Stimulated activated CD8-positive, alpha-beta memory T cell treated with anti-CD3 and anti-CD28 coated beads, Interleukin-15, amount 100 ng/mL, for 1 hour (primary cell): ENCODE measurements around the gene LRRC4C.

Experiments used
- DNase-seq: peaks from one replicate; pipeline ENCODE4 v3.0.0-alpha.2; 2020; ENCODE audit warnings: low read depth

Gene LRRC4C

DNA sequence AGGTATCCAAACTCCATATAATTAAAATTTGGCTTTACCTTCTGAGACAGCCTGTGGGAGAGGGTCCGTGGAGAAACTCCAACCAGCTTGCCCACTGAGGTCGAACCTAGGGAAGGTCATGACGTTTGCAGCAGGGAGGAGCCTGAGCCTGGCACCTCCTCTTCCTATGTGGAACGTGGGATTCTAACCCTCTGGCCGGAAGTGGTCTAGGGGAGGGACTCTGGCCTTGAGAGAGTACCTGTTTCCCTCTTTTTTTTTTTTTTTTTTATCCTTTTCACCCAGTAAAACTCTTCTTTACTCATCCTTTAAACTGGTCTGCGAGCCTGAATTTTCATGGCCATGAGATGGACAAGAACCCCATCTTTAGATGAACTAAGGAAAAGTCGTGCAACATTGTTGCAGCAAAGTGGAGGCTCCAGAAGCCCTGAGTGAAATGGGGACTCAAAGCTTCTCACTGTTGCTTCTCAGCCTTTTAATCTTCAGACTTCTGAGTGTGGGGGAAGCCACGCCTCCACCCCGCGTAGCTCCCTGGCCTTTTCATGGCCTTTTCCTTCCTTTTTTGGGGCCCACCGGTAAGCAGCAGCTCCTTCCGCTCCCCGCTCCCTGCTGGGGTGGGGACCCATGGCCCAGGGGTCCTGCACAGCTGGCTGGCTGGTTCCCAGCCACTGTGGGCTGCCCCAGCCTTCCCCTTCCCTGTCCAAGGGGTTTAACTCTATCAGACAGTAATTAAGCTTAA lies 1359.9 kb downstream of the LRRC4C start:
- no peak for DNase-seq

DNA sequence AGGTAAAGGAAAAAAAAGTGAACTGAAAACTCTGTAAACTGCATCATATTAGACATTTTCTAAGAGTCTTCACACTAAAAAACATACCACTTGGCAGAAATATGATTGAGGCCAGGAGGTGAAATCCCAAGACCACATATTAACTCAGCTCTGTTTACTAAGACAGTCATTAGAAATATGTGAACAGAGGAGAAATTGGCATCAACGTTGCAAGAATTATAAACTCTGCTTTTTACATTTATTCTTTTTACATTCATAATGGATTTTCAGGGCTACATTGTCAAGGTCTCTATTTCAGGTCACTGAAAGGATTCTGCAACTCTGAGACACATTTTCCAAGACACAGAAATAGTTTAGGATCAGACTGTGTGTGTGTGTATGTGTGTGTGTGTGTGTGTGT lies 1364.0 kb downstream of the LRRC4C start:
- DNase-seq = no peak

DNA sequence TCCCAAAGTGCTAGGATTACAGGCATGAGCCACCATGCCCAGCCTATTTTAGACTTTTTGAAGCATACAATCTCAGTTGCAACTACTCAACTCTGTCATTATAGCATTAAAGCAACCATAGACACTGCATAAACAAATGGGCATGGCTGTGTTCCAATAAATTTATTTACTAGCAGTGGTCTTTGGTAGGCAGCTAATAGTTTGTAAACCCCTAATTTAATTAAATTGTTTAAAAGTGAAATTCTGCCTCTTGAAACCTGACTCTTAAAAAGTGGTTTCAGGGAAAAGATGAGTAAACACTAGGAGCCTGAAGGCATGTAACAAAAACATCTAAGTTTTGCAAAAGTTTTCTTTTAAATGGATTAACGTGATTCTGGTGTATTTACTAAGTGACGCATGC lies 1364.5 kb downstream of the LRRC4C start:
- no peak for DNase-seq

DNA sequence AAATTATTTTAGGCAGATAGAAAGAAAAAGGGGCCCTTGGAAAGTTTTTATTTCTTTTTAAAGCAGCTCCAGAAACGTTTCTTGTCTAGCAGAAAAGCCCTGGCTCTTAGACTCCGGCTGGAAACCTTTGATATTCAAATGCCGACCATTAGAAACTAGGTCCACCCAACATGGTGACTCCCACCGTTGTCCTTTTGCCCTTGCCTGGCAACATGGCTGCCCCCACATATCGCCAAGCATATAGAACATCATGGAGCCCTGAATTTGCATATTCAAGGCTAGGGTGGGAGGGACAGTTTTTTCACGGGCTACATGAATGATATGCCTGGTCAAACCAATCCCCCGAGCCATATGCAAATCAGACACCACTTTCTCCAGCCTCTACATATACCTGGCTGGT lies 1379.0 kb downstream of the LRRC4C start:
- DNase-seq = no peak
